Naive thymus-derived CD4-positive, alpha-beta T cell (primary cell): ENCODE results near the gene DIP2B. TPM values are rescaled to one million over a fixed set of nuclear protein-coding genes. Genes with fewer than 3 reads are reported as not detected.

ENCODE experiments used
- ATAC-seq: fragments of 150-1000 bp; cut with Tn5 transposase; 2 replicates; pipeline ENCODE4 v1.10.0; 2021; ENCODE audit warnings: mild to moderate bottlenecking, moderate library complexity
- CTCF ChIA-PET: fragments of 350-600 bp; sonication (Branson Sonifier 250); formaldehyde crosslinking; loops from one replicate; lab custom pipeline; 2021; ENCODE audit warnings: antibody characterized with exemption; lab: Charles Lee
- POLR2A ChIA-PET: fragments of 350-600 bp; sonication (Branson Sonifier 250); formaldehyde crosslinking; loops from one replicate; lab custom pipeline; 2021; ENCODE audit warnings: antibody characterized with exemption, inconsistent platforms; lab: Charles Lee
- DNase-seq, 9 donors: peaks; one replicate each; pipeline versions ENCODE4 v3.0.0 to v3.0.0-alpha.2; 2020 to 2022; ENCODE audit warnings: mixed read lengths in 1 of 9
- H3K27ac ChIP-seq: one replicate; pipeline ENCODE4 v1.7.0; 2013; ENCODE audit warnings: mild to moderate bottlenecking, low read depth, low read length, moderate library complexity
- H3K27me3 ChIP-seq, 2 donors: one replicate each; pipeline ENCODE4 v1.7.0; 2013; ENCODE audit warnings: low read length in 2 of 2, mild to moderate bottlenecking in 2 of 2, moderate library complexity in 2 of 2; ENCODE audit not compliant: control insufficient read depth in 2 of 2, insufficient read depth in 2 of 2
- H3K36me3 ChIP-seq, 3 experiments: 1 replicate in 2 of 3; 2 replicates in 1 of 3; pipeline ENCODE4 v1.7.0; 2013; ENCODE audit warnings: low read length in 3 of 3, mild to moderate bottlenecking in 3 of 3, moderate library complexity in 1 of 3; ENCODE audit not compliant: insufficient read depth in 3 of 3, control insufficient read depth in 2 of 3
- H3K4me1 ChIP-seq, 2 donors: one replicate each; pipeline ENCODE4 v1.7.0; 2013; ENCODE audit warnings: low read length in 2 of 2, mild to moderate bottlenecking in 2 of 2, moderate library complexity in 1 of 2; ENCODE audit not compliant: control insufficient read depth in 2 of 2, insufficient read depth in 2 of 2
- H3K4me3 ChIP-seq: 2 replicates; pipeline ENCODE4 v1.7.0; 2013; ENCODE audit warnings: mild to moderate bottlenecking, low read length
- H3K9me3 ChIP-seq, 3 experiments: 1 replicate in 2 of 3; 2 replicates in 1 of 3; pipeline ENCODE4 v1.7.0; 2013; ENCODE audit warnings: low read length in 3 of 3; ENCODE audit not compliant: control insufficient read depth in 2 of 3
- H3K27ac Mint-ChIP-seq, 9 donors: one replicate each; pipeline ENCODE4 v1.8.0; 2020 to 2022; ENCODE audit warnings: mixed read lengths in 9 of 9, mild to moderate bottlenecking in 8 of 9, moderate library complexity in 5 of 9, inconsistent platforms in 2 of 9
- H3K27me3 Mint-ChIP-seq, 5 donors: one replicate each; pipeline ENCODE4 v1.8.0; 2021 to 2022; ENCODE audit warnings: mixed read lengths in 5 of 5, mild to moderate bottlenecking in 1 of 5
- H3K36me3 Mint-ChIP-seq, 5 donors: one replicate each; pipeline ENCODE4 v1.8.0; 2020 to 2022; ENCODE audit warnings: mixed read lengths in 5 of 5, mild to moderate bottlenecking in 3 of 5, inconsistent platforms in 1 of 5
- H3K4me1 Mint-ChIP-seq, 7 donors: one replicate each; pipeline ENCODE4 v1.8.0; 2020 to 2022; ENCODE audit warnings: mixed read lengths in 7 of 7, mild to moderate bottlenecking in 3 of 7, inconsistent platforms in 1 of 7
- H3K4me3 Mint-ChIP-seq, 10 donors: one replicate each; pipeline ENCODE4 v1.8.0; 2020 to 2022; ENCODE audit warnings: mild to moderate bottlenecking in 10 of 10, mixed read lengths in 10 of 10, moderate library complexity in 6 of 10, inconsistent platforms in 2 of 10
- H3K9me3 Mint-ChIP-seq, 11 donors: one replicate each; pipeline ENCODE4 v1.8.0; 2020 to 2022; ENCODE audit warnings: mixed read lengths in 11 of 11, mild to moderate bottlenecking in 4 of 11, inconsistent platforms in 1 of 11, moderate library complexity in 1 of 11
- intact Hi-C, 2 donors: fragments of 100-400 bp; cut with micrococcal nuclease; formaldehyde crosslinking; loops; one replicate each; pipeline ENCODE4 v1.15.1; 2023
- polyA plus RNA-seq, 2 donors: library from polyadenylated mRNA; unstranded; fragments of 300-500 nt; fragmentation: Illumina TruSeq; gene quantifications; one replicate each; pipeline ENCODE4 v1.2.3, GENCODE V29; 2021
- total RNA-seq, 6 experiments: library from RNA in 5 of 6; stranded (reverse) in 5 of 6; gene quantifications; 1 replicate in 5 of 6; 2 replicates in 1 of 6; pipeline ENCODE4 v1.2.3 and lab custom pipeline; 2021 to 2026

DIP2B gene
- total and polyA plus RNA-seq, 7 experiments from 2014 or later = 10.0 to 41.8 (median 34.3) TPM

DNA sequence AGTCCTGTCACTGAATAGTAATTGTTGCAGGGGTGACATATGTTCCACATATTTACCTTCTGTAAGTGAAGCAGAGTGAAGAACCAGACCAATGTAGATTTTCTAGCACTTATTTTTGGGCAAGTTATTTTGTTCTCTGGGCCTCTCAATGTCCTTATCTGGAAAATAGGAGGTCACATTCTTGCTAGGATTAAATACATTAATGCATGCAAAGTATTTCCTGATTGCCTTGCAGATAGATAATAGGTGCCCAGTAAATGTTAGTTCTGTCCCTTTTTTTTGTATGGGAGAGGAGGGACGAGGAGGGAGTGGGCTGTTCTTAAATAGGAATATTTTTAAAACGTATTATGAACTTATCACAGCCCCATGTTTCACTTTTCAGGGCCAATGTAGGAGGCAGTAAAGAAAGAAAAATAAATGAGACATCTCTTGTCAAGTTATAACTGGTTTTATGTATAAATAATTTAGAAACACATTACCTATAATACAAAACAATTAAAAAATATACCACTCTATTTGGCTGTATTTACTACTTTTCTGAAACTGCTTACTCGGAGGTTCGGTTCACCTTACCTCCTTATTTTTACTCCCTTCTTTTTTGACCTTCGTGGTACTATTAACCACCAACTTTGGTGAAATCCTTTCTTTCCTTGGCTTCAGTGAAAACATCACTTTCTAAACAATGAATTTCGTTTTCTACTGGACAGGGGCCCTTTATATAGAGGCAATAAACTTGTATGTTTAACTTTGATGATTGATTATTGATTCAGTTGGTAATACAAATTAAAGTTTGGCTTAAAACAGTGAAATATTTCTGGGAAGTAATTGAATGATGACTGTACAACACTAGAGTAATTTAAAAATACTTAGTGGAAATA, 41.9 kb downstream of the DIP2B start:
- H3K4me1 ChIP-seq = peaks cover 0 to 5% of the 10 kb centered on the region in 2 donors
- Mint-ChIP-seq H3K4me3 (no peak overlapping the region), H3K27me3 (no peaks in the 10 kb centered on the region), H3K9me3 (peaks cover 0 to 2% (median 0%) of the 10 kb centered on the region in 11 donors), H3K27ac (peak overlapping the region in 2 of 9 donors; percentile 14 to 32), H3K4me1 (peaks cover 11 to 50% (median 43%) of the 10 kb centered on the region in 7 donors), H3K36me3 (peaks cover 0 to 13% (median 9%) of the 10 kb centered on the region in 5 donors)
- no peak overlapping the region for H3K4me3 ChIP-seq
- no peaks in the 10 kb centered on the region for H3K36me3 ChIP-seq
- DNase-seq (no peak), ATAC-seq (no peak)
- POLR2A ChIA-PET = interaction anchor here (1.3 kb wide), 1 partner anchor 37 kb away, joined by 5 read pairs; no protein-coding TSS in a partner anchor
- no peak overlapping the region for H3K27ac ChIP-seq
- no peaks in the 10 kb centered on the region for H3K27me3 ChIP-seq
- CTCF ChIA-PET = no interaction called here
- intact Hi-C loops = no loop called here
- no peaks in the 10 kb centered on the region for H3K9me3 ChIP-seq

DNA sequence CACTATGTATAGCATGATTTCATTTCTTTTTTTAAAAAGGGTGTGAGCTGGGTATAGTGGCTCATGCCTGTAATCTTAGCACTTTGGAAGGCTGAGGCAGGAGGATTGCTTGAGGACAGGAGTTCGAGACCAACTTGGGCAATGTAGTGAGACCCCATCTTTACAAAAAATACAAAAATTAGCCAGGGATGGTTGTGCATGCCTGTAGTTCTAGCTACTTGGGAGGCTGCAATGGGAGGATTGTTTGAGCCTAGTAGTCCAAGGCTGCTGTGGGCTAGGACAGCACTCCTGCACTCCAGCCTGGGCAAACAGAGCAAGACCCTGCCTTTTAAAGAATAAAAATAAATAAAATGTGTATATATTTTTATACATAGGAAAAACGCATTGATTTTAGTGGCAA, 43.0 kb downstream of the DIP2B start:
- Mint-ChIP-seq H3K27me3 (no peaks in the 10 kb centered on the region), H3K4me1 (peaks cover 9 to 48% (median 41%) of the 10 kb centered on the region in 7 donors), H3K27ac (peak overlapping the region in 2 of 9 donors; percentile 14 to 23), H3K4me3 (no peak overlapping the region), H3K36me3 (peaks cover 0 to 17% (median 10%) of the 10 kb centered on the region in 5 donors), H3K9me3 (peaks cover 0 to 3% (median 0%) of the 10 kb centered on the region in 11 donors)
- Histone ChIP-seq H3K27ac (no peak overlapping the region), H3K9me3 (no peaks in the 10 kb centered on the region), H3K4me1 (peaks cover 0 to 5% of the 10 kb centered on the region in 2 donors), H3K4me3 (no peak overlapping the region), H3K27me3 (no peaks in the 10 kb centered on the region), H3K36me3 (no peaks in the 10 kb centered on the region)
- intact Hi-C loops = no loop called here
- ChIA-PET POLR2A (interaction anchor here (0.6 to 1.6 kb wide), 3 partner anchors 9 to 757 kb away, joined by 3 to 5 read pairs (median 5); no protein-coding TSS in a partner anchor), CTCF (no interaction called here)
- no peak for DNase-seq
- no peak for ATAC-seq

DNA sequence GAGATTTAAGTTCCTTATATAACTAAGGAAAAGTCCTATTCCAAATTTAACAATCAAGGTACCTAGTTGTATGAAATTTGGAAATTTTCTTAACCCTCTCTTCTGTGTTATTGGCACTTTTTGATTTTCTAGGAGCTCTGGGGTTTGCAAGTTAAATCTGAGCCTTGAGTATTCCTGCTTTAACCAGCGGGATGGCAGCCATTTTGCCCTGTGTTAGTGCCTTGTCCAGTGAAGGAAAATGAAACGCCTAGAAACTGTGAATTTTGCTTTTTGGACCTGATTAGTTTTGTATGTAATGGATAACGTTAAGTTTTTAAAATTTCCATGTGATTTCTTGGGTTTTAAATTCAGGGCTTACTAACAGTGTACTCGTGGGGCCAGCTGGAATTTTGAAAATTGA, 45.1 kb downstream of the DIP2B start:
- Histone ChIP-seq H3K9me3 (no peaks in the 10 kb centered on the region), H3K4me3 (no peak overlapping the region), H3K36me3 (no peaks in the 10 kb centered on the region), H3K27me3 (no peaks in the 10 kb centered on the region), H3K4me1 (peaks cover 0 to 5% of the 10 kb centered on the region in 2 donors), H3K27ac (no peak overlapping the region)
- no peak for ATAC-seq
- H3K4me3 Mint-ChIP-seq = no peak overlapping the region
- POLR2A ChIA-PET = interaction anchor here (0.6 to 0.8 kb wide), 2 partner anchors 9 to 607 kb away, joined by 6 to 7 read pairs; no protein-coding TSS in a partner anchor
- DNase-seq = no peak
- H3K27me3 Mint-ChIP-seq = no peaks in the 10 kb centered on the region
- intact Hi-C loops = loop anchor here in 1 of 2 donors (5.0 kb wide), 1 partner anchor 47 kb away; no protein-coding TSS in a partner anchor
- H3K9me3 Mint-ChIP-seq = peaks cover 0 to 3% (median 0%) of the 10 kb centered on the region in 11 donors
- peak overlapping the region in 1 of 9 donors; percentile 25 for H3K27ac Mint-ChIP-seq
- CTCF ChIA-PET = interaction anchor here (1.0 kb wide), 1 partner anchor 45 kb away, joined by 3 read pairs; the partner anchor contains the start of gene DIP2B
- H3K4me1 Mint-ChIP-seq = peaks cover 14 to 65% (median 55%) of the 10 kb centered on the region in 7 donors
- peaks cover 4 to 22% (median 19%) of the 10 kb centered on the region in 5 donors for H3K36me3 Mint-ChIP-seq

DNA sequence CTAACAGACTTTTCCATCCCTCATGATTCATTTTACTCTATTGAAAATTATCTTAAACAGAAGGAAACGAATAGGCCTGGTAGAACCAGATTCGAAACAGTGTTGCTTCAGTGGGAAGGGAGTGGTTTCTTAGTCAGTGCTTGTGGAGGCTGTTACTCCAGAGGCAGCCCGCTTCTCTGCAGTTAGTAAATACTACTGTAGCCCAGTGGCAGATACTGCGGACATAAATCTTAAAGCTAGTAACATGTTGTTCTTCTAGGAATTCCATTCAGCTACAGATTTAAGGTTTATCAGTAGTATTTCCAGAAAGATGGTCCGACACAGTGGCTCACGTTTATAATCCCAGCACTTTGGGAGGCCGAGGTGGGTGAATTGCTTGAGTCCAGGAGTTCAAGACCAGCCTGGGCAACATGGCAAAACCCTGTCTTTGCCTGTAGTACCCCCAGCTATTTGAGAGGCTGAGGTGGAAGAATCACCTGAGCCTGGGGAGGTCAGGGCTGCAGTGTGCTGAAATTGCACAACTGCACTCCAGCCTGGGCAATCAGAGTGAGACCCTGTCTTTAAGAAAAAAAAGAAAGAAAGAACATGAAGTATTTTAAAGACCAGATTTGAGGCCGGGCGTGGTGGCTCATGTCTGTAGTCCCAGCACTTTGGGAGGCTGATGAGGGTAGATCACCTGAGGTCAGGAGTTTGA, 45.9 kb downstream of the DIP2B start:
- peaks cover 19 to 70% (median 57%) of the 10 kb centered on the region in 7 donors for H3K4me1 Mint-ChIP-seq
- no peak overlapping the region for H3K27ac ChIP-seq
- no peaks in the 10 kb centered on the region for H3K9me3 ChIP-seq
- intact Hi-C loops = loop anchor here in 1 of 2 donors (5.0 kb wide), 1 partner anchor 47 kb away; no protein-coding TSS in a partner anchor
- H3K36me3 ChIP-seq = no peaks in the 10 kb centered on the region
- H3K27me3 Mint-ChIP-seq = no peaks in the 10 kb centered on the region
- ChIA-PET POLR2A (interaction anchor here (0.6 kb wide), 1 partner anchor 8 kb away, joined by 3 read pairs; no protein-coding TSS in a partner anchor), CTCF (interaction anchor here (0.6 to 1.0 kb wide), 2 partner anchors 46 to 72 kb away, joined by 3 to 8 read pairs; partner anchors contain the start of gene DIP2B)
- H3K4me1 ChIP-seq = peaks cover 0 to 4% of the 10 kb centered on the region in 2 donors
- no peak for ATAC-seq
- H3K27me3 ChIP-seq = no peaks in the 10 kb centered on the region
- DNase-seq = no peak
- H3K36me3 Mint-ChIP-seq = peaks cover 4 to 23% (median 19%) of the 10 kb centered on the region in 5 donors
- H3K4me3 ChIP-seq = no peak overlapping the region
- H3K9me3 Mint-ChIP-seq = peaks cover 0 to 3% (median 0%) of the 10 kb centered on the region in 11 donors
- peak overlapping the region in 1 of 9 donors; percentile 25 for H3K27ac Mint-ChIP-seq
- no peak overlapping the region for H3K4me3 Mint-ChIP-seq

DNA sequence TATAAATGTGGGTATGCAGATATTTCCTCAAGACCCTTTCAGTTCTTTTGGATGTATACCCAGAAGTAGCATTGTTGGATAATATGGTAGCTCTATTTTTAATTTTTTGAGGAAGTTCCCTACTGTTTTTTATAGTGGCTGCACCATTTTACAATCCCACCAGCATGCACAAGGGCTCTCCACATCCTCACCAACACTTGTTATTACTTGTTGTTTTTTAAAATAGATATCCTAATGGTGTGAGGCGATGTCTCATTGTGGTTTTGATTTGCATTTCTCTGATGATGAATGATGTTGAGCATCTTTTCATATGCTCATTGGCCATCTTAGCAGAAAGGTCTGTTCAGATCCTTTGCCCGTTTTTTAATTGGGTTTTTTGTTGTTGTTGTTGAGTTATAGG, 47.1 kb downstream of the DIP2B start:
- no peaks in the 10 kb centered on the region for H3K27me3 ChIP-seq
- Mint-ChIP-seq H3K4me1 (peaks cover 16 to 63% (median 49%) of the 10 kb centered on the region in 7 donors), H3K4me3 (no peak overlapping the region), H3K36me3 (peaks cover 4 to 18% (median 16%) of the 10 kb centered on the region in 5 donors), H3K27me3 (no peaks in the 10 kb centered on the region), H3K27ac (no peak overlapping the region), H3K9me3 (peaks cover 0 to 3% (median 0%) of the 10 kb centered on the region in 11 donors)
- ChIA-PET POLR2A (no interaction called here), CTCF (no interaction called here)
- intact Hi-C loops = loop anchor here in 1 of 2 donors (5.0 kb wide), 1 partner anchor 45 kb away; no protein-coding TSS in a partner anchor
- H3K4me1 ChIP-seq = no peaks in the 10 kb centered on the region
- no peaks in the 10 kb centered on the region for H3K9me3 ChIP-seq
- no peak overlapping the region for H3K4me3 ChIP-seq
- H3K36me3 ChIP-seq = no peaks in the 10 kb centered on the region
- ATAC-seq = no peak
- H3K27ac ChIP-seq = no peak overlapping the region
- no peak for DNase-seq

DNA sequence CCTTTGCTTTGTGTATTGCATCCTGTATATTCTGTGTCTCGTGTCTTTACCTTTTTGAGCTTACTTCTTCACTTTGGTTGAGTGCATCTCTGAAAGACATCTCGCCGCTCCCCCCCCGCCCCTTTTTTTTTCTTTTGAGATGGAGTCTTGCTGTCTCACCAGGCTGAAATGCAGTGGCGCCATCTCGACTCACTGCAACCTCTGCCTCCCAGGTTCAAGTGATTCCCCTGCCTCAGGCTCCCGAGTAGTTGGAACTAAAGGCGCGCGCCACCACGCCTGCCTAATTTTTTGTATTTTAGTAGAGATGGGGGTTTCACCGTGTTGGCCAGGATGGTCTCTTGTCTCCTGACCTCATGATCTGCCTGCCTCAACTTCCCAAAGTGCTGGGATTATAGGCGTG, 49.9 kb downstream of the DIP2B start:
- no peaks in the 10 kb centered on the region for H3K4me1 ChIP-seq
- H3K36me3 ChIP-seq = no peaks in the 10 kb centered on the region
- no peaks in the 10 kb centered on the region for H3K27me3 ChIP-seq
- H3K9me3 ChIP-seq = no peaks in the 10 kb centered on the region
- CTCF ChIA-PET = no interaction called here
- DNase-seq (no peak), ATAC-seq (no peak)
- no peak overlapping the region for H3K27ac ChIP-seq
- intact Hi-C loops = loop anchor here in 1 of 2 donors (2.0 to 5.0 kb wide), 2 partner anchors 16 to 43 kb away; no protein-coding TSS in a partner anchor
- Mint-ChIP-seq H3K9me3 (peaks cover 0 to 3% (median 0%) of the 10 kb centered on the region in 11 donors), H3K27me3 (no peaks in the 10 kb centered on the region), H3K4me3 (peak overlapping the region in 4 of 10 donors; percentile 4 to 23 (median 8)), H3K4me1 (peaks cover 22 to 75% (median 58%) of the 10 kb centered on the region in 7 donors), H3K27ac (no peak overlapping the region), H3K36me3 (peaks cover 4 to 33% (median 22%) of the 10 kb centered on the region in 5 donors)
- H3K4me3 ChIP-seq = no peak overlapping the region
- POLR2A ChIA-PET = no interaction called here
